Stimulated activated CD8-positive, alpha-beta memory T cell treated with anti-CD3 and anti-CD28 coated beads, Interleukin-2, amount 100 ng/mL, for 1 hour (primary cell): ENCODE results near the gene AQP12B.
"Not testable (repeated sequence)": the region's sequence is repeated elsewhere in the genome, so short reads cannot be mapped to it uniquely, and the experiment has no call there.

Source experiments
- DNase-seq, 2 donors: peaks; one replicate each; pipeline ENCODE4 v3.0.0-alpha.2; 2020; ENCODE audit warnings: low read depth in 2 of 2

Gene AQP12B, protein sequence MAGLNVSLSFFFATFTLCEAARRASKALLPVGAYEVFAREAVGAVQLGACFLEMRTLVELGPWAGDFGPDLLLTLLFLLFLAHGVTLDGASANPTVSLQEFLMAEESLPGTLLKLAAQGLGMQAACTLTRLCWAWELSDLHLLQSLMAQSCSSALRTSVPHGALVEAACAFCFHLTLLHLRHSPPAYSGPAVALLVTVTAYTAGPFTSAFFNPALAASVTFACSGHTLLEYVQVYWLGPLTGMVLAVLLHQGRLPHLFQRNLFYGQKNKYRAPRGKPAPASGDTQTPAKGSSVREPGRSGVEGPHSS

DNA sequence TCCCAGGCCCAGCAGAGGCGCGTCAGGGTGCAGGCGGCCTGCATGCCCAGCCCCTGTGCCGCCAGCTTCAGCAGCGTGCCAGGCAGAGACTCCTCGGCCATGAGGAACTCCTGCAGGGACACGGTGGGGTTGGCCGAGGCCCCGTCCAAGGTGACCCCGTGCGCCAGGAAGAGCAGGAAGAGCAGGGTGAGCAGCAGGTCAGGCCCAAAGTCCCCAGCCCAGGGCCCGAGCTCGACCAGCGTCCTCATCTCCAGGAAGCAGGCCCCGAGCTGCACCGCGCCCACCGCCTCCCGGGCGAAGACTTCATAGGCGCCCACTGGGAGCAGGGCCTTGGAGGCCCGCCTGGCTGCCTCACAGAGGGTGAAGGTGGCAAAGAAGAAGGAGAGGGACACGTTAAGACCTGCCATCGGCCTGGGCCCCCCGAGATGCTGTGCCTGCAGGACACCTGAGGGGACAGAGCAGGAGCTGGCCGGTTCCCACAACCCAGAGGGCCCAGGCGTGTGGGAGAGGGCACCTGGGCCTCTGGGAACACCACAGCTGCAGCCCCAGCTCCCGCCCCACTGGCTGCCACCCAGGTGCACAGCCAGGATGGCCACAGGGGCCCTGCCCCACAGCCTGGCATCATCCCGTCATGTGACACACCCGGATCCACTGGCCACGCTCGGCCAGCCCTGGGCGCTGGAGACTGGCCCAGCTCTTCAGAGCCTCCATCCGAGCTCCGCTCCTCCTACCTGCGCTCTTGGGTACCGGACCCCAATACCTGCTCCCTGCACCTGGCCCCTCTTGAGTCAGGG, at the start of gene AQP12B:
Gene AQP12B, minus strand, starts transcription at position 455 of the 794 bp plus-strand sequence. Its CDS starts 48 bp downstream, at position 407.
- not testable (repeated sequence) for DNase-seq

DNA sequence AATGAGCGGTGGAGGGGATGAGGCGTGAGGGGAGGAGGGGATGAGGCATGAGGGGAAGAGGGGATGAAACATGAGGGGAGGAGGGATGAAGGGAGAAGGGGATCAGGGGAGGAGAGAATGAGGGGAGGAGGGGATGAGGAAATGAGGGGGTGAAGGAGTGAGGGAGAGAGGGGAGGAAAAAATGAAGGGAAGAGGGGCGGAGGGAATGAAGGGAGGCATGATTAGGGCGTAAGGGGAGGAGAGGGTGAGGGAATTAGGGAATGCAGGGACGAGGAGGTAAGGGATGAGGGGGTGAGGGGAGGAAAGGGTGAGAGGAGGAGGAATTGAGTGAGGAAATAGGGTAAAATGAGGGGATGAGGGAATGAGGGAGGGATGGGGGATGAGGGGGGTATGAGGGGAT, 49.5 kb upstream of the AQP12B start:
- no peak for DNase-seq

DNA sequence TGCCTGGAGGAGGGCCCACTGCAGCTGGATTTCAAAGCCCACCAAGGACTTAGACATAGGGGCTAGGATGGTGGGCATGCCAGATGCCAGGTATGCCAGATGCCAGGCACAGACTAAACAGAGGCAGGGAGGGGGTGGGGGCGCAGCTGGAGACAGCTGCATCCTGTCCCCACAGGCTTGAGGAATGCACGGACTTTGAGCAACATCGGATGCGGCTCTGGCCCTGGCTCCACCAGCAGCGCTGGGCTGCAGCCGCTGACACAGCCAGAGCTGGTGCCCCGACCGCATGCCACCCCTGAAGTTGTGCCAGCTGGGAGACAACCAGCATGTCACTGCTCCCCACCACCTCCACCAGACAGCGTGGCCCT, 48.5 kb upstream of the AQP12B start:
- DNase-seq, result no peak

DNA sequence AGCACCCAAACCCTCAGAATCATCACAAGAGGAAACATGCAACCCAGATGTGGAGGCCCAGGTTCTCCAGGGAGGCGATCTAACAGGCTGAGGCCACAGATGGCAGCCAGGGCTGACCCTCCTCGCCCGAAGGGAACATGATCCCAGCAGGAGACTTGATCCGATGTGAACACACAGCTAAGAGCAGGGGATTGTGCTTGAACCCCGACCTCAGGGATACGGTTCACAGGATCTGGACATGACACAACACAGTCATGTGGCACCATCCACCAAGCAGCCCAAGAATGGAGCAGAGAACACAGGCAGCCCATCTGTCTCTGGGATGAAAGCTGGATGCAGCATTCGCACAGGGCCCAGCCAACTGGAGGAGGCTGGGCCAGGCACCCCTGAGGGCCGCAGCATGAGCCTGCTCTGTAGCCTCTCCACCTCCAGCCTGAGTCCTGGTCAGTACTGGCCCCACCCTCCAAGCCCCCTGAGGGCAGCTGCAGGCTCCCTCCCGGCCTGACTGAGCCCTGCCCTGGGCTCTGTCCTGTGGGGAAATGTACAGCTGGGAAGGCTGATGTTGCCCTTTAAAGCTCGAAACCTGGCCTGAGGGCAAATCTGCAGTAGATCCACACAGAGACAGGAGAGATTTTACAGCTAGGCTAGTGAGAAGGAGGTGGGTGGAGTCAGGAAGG, 48.0 kb upstream of the AQP12B start:
- no peak for DNase-seq

DNA sequence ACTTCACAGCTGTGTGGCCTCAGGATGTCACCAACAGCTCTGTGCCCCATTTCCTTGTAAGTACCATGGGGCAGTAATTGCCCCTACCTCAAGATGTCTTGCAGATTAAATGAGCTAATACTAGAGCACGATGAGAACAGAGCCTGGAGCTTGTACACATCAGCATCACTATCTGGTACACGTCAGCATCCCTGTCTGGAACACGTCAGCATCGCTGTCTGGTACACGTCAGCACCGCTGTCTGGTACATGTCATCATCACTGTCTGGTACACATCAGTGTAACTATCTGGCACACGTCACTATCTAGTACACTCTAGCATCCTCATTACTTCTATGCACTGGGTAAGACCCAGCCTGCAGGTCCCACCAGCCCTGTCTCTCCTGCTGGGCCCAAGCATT, 46.1 kb upstream of the AQP12B start:
- DNase-seq, result no peak

DNA sequence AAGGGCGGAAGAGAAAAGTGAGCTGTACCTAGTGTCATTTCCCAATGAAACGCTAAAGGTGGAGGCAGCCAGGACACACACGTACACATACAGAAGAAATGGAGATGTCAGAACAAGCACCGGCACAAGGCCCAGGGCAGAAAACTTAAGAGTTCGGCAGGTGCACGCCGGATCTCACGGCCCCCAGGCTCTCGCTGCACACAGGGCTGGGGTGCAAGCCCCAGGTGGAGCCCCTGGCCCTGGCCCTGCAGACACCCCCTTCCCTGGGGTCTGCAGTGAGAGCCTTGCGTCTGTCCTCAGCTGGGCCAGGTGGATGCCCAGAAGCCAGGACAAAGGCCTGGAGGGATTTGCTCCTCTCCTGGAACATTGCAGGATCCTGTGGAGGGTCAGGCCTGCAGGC, 45.7 kb upstream of the AQP12B start:
- DNase-seq, result no peak

DNA sequence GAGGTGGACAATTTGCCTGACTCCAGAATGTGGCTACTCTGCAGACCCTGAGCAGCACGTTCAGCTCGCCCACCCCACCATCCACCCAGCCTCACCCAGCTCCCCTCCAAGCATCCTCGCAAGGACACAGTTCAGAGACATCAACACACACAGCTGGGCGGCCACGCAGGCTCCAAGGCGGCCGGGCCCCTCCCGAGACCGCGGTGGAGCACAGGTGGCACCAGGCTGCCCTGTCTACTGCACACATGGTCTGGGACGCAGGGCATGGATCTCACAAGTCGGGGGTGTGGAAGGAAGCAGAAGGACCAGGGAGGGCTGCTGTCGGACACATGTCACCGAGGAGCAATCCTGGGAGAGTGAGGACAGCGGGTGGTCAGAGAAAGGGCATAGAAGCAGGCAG, 45.2 kb upstream of the AQP12B start:
- no peak for DNase-seq

DNA sequence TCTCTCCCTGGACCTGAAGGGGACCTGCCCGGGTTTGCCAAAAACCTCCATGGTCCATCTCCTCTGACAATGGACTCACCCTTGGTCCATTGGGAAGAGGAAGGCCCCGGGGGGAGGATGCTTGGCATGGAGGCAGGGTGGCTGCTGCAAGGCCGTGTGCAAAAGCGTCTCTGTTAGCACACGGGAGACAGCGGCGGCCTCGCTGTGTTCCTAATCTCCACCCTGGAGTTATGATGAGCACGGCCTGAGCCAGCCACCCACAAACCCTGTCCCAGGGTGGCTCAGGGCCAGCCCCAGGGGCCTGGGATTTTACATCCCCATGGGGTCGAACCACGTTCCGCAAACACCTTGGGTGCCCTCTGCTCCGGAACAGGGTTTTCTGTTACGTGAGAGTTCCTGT, 44.8 kb upstream of the AQP12B start:
- DNase-seq, result no peak

DNA sequence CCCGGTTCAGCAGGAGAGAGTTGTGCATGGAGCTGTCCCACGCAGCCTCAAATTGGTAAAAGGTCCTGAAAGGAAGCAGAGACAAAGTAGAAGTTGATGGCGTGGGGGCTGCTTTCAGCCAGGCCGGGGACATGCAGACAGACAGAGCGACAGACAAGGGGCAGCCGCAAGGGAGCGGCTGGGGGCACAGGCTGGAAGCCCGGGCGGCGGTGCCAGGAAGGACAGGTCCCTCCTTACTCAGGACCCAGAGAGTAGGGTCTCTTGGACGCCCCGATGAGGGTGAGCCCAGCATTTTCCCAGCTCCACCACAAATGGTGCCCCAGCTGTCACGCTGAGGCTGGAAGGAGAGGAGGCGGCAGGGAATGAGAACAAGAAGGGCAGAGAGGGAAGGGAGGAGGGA, 44.2 kb upstream of the AQP12B start:
- DNase-seq, result no peak

DNA sequence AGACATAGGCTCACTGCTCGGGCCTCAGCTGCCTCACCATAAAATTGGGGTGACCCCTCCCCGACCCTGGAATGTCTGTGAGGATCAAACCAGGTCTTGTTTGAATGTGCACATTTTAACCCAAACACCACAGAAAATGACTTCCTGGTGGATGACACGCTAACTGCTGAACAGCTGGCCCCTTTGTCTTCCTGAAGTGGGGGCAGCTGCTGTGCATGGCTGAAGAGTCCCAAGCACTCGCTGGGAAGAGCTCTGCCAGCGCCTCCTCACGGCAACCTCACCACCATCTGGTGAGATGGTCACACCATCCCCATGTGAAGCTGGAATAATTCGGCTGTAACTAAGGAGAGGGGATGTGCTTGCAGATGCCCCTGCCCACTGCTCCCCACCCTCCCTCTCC, 43.0 kb upstream of the AQP12B start:
- DNase-seq, result no peak

DNA sequence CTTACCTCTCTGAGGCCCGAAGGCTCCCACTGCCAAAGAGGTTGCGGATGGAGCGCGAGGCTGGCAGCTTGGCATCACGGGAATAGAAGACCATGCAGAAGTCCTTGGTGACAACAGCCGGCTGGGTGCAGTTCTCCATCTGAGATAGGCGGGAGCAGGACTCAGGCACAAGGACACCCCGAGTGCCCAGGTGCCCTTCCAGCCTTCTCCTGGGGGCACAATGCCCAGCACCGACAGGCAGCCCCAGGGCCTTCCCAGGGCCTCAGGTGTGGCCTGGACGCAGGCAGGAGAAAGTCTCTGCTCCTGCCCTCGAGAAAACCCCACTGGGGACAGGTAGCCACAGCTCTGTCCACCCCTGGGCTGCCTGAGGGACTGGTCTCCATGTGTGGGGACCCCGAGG, 42.6 kb upstream of the AQP12B start:
- DNase-seq, result no peak

DNA sequence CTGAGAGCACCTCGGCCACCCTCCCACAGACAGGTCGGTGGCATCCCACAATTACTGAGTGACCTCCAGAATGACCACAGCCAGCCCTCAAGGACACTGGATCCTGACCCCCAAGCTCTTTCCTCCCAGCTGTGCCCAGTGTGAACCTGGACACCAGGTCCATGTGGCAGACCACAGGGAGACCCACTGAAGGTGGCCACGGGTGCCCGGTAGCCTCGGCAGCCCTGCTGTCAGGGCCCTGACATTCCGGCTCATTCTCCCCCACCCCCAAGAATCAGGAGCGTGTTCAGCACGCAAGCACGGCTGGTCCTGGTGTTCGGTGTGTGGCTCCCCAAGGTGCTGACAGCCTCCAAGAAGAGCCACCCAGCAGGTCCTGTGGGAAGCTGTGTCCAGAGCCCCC, 41.7 kb upstream of the AQP12B start:
- DNase-seq, result no peak

DNA sequence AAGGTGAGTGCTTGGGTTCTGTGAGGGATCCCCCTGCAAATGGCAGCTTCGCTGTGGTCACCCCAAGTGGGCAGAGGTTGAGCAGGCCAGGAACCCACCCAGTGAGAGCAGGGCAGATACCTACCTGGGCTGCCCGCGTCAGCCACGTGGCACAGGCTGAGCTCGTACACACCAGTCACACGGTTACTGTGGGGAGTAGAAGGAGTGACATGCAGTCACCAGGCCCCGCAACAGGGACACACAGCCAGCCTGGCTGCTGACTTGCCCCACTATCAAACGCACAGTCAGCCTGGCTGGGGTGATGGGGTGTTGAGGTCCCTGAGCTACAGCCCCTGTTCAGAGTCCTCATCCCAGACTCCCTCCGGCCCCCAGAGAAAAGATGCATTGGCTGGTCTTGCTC, 41.2 kb upstream of the AQP12B start:
- DNase-seq, result no peak

DNA sequence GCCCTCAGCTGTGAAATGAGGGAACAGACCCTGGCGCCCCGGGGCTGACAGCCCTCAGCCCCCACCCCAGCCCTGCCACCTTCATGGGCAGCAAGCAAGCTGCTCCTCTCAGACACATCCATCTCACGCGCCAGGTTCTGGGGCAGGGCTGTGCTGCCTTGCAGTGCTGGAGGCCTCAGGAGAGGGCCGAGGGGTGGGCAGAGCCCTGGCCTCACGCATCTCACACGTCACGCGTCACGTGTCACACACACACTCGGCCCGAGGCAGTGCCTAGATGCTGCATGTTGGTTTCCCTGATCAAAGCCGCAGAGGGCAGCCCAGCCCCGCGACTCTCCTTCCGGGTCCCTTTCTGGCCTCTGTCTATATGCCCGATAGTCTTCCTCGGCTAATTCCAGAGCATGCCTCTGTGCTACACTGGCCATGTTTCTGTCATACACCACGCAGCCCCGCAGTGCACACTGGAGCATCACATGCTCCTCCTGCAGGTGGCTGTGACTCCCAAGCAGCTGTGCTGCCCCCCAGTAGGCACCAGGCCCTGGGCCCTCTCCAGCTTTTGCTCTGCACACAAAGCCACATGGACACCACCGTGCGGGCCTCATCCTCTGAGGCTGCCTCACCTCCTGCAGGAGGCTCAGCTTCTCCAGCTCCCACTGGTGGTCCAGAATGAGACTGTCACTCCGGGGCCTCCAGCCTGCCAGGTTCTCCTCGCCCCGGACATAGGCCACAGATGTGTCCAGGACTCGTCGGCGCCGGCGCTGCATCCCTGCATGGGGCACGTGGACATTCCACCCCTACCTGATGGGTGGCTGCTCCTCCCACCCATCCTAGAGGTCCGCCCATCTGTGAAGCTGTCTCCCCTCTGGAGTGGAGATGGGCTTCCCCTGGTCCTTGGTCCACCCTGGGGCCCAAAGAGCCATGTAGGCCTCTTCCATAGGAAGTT, 40.4 kb upstream of the AQP12B start:
- DNase-seq, result no peak

DNA sequence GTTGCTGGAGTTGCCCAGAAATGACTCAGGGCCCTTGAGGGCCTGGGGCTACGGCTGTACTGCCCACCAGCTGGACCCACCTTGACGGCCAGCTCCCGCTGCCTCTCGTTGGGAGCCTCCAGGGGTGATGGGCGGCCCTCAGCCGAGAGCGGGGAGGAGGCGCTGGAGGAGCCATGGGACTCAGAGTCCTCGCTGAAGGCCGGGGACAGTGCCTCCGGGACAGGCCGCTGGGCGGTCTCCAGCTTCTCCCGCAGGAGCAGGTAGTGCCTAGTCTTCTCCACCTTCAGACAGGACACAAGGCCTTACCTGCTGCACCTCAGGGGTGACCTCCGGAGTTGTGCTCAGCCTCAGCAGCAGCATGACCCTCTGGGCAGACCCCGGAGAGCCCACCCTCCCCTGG, 39.7 kb upstream of the AQP12B start:
- no peak for DNase-seq

DNA sequence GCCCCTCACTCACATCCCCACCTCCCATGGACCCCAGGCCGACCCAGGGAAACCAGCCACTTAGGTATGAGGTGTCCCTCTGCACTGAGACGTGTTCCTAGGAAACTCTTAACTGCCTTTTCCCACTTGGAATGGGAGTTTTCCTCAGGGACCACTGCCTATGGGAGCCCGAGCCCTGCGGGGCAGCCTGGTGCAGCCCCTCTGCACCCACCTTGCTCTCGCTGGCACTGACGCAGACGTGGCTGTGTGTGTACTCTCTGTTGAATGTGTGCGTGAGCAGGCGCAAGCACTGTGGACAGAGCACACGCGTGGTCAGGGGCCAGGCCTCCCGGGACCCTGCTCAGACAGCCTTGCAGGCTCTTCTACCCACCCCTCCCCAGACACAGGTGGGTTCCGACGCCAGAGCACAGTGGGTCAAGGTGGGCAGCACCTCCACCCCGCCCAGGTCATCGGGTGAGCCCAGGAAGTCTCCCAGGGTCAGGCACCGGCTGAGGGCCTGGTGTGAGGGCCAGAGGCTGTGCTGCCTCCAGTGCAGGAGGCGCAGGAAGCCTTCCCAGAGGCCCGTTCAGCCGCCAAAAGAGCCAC, 39.0 kb upstream of the AQP12B start:
- DNase-seq, result no peak

DNA sequence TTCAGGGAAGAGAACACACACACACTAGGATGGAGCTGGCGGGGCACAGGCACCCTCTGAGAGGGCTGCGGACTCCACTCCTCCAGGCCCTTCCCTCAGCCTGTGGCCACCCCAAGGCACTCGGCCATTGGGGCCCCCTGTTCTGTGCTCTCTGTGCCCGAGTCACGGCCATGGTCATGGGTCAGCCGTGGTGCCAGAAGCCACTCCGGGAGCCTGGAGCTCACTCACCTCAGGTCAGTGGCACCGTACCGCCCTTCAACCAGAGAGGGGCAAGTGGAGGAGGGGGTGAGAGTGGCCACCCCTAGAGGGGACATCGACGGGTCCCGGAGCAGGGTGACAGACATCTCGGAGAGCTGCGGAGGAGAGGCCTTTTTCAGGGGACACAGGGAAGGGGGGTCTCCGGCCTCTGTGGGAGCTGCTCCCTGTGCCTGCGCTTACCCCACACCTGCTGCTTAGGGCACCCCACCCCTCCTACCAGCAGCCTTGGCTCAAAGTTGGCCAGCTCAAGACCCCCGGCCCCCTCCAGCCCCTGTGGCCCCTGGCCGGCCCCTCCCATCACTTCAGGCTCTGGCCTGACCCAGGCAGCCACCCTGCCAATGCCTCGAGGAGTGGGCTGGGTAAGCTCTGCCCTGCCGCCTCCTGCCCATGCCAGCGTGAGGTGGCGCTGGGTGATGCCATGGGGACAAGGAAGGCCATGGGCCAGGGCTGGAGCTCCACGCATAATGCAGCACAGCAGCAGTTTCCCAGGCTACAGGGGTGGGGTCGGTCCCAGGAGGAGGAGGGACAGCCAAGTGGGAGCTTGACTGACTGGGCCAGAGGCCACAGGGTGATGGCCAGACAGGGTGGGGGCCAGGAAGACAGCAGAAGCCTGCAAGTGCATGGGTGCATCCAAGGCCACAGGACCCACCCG, 38.3 kb upstream of the AQP12B start:
- DNase-seq, result no peak

DNA sequence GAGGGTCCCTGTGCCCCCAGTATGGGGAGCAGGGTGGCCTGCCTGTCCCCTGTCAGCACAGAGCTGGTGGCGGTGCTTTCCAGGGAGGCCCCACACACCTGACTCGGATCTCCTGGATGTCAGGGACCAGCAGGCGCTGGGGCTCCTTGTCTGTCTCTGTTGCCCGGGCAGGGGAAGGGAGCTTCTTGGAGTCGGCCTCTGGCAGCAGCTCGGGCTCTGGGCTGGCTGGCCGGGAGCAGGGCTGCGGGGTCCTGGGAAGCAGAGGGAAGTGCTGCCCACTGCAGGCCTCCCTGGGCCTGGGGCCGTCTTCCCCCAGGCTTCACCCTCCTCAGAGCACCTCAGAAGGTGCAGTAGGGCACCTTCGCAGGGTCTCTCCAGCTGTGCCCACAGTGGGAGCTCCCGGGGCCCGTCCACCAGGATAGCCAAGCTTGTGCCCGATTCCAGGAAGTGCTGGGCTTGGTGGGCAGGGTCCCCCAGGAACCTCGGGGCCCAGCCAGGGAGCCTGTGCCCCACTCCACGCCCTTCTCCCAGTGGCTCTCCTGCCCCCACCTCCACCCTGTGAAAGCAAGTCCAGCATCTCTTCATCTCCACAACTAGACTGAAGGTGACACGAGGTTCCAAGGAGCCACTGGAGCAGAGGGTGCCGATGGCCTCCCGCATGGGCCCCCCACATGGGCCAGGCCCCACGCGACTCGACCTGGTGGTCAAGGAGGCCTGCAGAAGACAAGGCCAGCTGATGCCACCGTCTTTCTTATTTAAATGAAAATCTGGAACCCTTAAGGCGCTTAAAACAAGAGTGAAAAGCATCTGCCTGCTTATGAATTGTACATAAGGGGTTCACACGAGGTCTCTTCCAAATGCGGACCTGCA, 37.2 kb upstream of the AQP12B start:
- DNase-seq, result no peak

DNA sequence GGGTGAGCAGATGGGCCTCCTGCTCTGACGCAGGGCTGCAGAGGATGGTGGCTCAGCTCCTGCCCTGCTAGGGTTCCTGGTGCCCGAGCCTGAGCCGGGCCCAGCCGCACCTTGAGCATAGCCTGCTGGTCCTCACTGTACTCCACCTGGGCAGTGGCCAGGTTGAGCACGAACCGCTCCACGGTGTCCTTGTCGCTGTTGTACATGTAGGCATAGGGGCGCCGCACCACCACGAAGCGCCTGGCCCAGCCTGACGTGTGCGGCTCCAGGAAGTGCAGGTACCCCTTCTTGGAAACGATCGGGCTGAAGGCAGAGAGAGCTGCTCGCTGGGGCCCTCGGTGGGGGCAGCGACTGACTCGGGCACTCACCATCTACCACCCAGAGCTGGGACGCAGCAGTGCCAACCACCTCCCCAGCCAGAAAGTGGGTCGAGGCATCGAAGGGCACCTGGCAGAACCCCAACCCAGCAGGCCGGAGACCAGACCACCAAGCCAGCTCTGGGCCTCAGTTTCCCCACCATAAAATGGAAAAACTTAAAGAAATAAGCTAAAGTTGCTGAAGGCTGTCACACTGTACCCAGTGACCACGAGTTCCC, 36.3 kb upstream of the AQP12B start:
- DNase-seq, result no peak
